Mesothelial cell of epicardium (in vitro differentiated cells): ENCODE results near the gene CUX1. TPM values are rescaled to one million over a fixed set of nuclear protein-coding genes. Genes with fewer than 3 reads are reported as not detected.
"Not testable (repeated sequence)": the region's sequence is repeated elsewhere in the genome, so short reads cannot be mapped to it uniquely, and the experiment has no call there.

Experiments
- DNase-seq, 2 experiments: peaks; one replicate each; pipeline ENCODE4 v3.0.0; 2021; ENCODE audit warnings: low spot score in 2 of 2; ENCODE audit not compliant: unreplicated experiment in 2 of 2
- H3K27ac Mint-ChIP-seq: 2 replicates; pipeline ENCODE4 v1.8.0; 2021; ENCODE audit warnings: mixed read lengths
- H3K27me3 Mint-ChIP-seq: 2 replicates; pipeline ENCODE4 v1.8.0; 2021; ENCODE audit warnings: low read depth, mixed read lengths
- H3K36me3 Mint-ChIP-seq: 2 replicates; pipeline ENCODE4 v1.8.0; 2021; ENCODE audit warnings: mixed read lengths
- H3K4me1 Mint-ChIP-seq: 2 replicates; pipeline ENCODE4 v1.8.0; 2021; ENCODE audit warnings: mixed read lengths
- H3K4me3 Mint-ChIP-seq: 2 replicates; pipeline ENCODE4 v1.8.0; 2021; ENCODE audit warnings: mild to moderate bottlenecking, moderate library complexity, mixed read lengths
- H3K9me3 Mint-ChIP-seq: 2 replicates; pipeline ENCODE4 v1.8.0; 2021; ENCODE audit warnings: mixed read lengths
- CTCF ChIP-seq: fragments of 200-600 bp; sonication (generic); IDR thresholded peaks from one replicate; pipeline ENCODE4 v1.5.0; 2021; ENCODE audit warnings: antibody characterized with exemption; ENCODE audit not compliant: unreplicated experiment
- total RNA-seq: library from RNA; stranded (reverse); gene quantifications from 3 replicates; pipeline ENCODE4 v1.2.1, GENCODE V29; 2021

The CUX1 gene
- total RNA-seq, 1 donor from 2014 or later = 158 TPM

DNA sequence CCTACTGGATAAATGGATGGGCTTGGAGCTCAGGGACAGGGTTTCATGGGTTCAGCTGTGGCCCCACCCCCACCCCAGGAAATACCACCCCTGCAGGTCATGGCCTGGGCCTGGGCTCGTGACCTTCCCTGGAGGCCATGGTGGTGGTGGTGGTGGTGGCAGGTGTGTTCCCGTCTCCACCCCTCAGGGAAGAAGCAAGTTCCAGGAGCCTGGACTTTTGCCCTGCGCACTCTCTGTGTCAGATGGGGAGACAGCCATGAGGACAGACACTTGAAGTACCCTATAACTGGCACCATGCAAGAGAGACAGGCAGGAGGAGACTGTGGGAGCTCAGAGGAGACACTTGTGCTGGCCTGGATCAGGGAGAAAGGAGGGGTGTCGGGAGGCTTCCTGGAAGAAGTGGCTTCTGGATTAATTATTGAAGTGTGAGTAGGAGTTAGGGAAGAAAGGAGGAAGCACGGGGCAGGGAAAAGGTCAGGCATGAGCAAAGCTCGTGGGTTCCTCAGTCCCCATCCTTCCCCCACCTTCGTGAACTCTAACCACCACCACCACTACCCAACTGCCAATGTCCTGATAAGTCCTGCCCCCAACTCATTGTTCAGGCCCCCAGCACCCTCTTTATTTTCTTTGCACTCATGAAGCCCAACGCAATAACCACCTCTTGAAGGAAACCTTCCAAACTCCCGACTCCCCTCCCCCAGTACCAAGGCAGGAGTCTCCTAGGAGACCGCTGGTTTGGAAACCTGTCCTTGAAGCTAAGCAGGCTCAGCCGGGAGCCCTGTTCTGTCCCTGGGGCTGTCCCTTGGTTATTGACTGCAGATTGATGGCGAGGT lies 478.1 kb downstream of the CUX1 start:
- Mint-ChIP-seq H3K36me3 (no peaks in the 10 kb centered on the region), H3K27ac (no peak overlapping the region), H3K27me3 (peaks cover 1% of the 10 kb centered on the region), H3K9me3 (no peaks in the 10 kb centered on the region), H3K4me3 (no peak overlapping the region), H3K4me1 (peaks cover 11% of the 10 kb centered on the region)
- DNase-seq = peak in 1 of 2 experiments; percentile 12
- TF ChIP-seq CTCF = no peak

- no peak for DNase-seq
- Mint-ChIP-seq H3K27me3 (peaks cover 1% of the 10 kb centered on the region), H3K36me3 (no peaks in the 10 kb centered on the region), H3K9me3 (no peaks in the 10 kb centered on the region), H3K27ac (no peak overlapping the region), H3K4me3 (no peak overlapping the region), H3K4me1 (peaks cover 11% of the 10 kb centered on the region)
- no peak for TF ChIP-seq CTCF
Measured at GRCh38 chr7:102296179-102296438, 478.7 kb downstream of the CUX1 start.

DNA sequence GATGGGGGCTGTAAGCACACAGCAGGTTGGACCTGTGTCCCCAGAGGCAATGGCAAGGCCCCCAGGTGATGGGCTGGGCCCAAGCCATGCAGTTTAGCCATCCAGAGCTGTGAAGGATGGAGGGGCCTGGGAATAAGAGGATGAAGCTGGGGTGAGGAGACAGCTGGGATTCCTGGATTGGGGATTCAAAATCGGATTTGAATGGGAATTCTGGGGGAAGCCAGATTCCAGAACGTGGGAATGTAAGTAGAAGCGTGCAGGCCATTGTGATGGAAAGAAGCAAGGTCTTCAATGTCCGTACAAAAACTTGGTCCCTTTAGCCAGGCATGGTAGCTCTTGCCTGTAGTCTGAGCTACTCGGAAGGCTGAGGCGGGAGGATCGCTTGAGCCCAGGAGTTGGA lies 479.1 kb downstream of the CUX1 start:
- Mint-ChIP-seq H3K36me3 (no peaks in the 10 kb centered on the region), H3K27ac (no peak overlapping the region), H3K4me3 (no peak overlapping the region), H3K9me3 (no peaks in the 10 kb centered on the region), H3K4me1 (peaks cover 8% of the 10 kb centered on the region), H3K27me3 (peaks cover 2% of the 10 kb centered on the region)
- TF ChIP-seq CTCF = no peak
- no peak for DNase-seq

DNA sequence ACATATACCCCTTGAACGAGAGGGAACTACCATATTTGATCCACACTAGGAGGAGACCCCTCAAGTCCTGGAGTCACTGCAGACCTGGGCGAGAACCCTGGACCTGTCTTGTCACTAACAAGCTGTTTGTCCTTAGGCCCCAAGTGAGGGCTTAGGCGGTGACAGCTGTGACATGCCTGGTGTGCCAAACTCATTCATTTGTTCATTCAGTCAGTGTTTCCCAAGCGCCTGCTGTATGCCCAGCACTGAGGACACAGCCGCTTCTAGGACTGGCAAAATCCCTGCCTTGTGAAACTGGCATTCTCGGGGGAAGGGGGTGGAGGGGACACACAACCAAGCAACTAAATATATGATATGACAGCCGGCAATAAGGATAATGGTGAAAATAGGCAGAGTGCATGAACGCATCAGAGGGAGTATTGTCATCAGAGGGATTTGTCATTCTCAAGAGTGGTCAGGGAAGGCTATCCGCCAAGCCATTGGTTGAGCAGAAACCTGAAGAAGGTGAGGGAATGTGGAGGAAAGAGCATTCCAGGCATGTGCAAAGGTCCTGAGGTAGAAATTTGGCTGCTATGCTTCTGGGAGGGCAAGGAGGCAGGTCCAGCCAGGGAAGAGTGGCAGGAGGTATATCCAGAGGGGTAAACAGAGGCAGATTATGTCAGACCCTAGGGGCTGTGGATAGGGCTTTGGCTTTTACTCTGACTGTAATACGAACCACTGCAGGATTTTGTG lies 480.2 kb downstream of the CUX1 start:
- H3K9me3 Mint-ChIP-seq = no peaks in the 10 kb centered on the region
- TF ChIP-seq CTCF = no peak
- H3K4me1 Mint-ChIP-seq = peaks cover 4% of the 10 kb centered on the region
- H3K27ac Mint-ChIP-seq = no peak overlapping the region
- H3K27me3 Mint-ChIP-seq = peaks cover 4% of the 10 kb centered on the region
- peaks cover 2% of the 10 kb centered on the region for H3K36me3 Mint-ChIP-seq
- DNase-seq = no peak
- H3K4me3 Mint-ChIP-seq = no peak overlapping the region

DNA sequence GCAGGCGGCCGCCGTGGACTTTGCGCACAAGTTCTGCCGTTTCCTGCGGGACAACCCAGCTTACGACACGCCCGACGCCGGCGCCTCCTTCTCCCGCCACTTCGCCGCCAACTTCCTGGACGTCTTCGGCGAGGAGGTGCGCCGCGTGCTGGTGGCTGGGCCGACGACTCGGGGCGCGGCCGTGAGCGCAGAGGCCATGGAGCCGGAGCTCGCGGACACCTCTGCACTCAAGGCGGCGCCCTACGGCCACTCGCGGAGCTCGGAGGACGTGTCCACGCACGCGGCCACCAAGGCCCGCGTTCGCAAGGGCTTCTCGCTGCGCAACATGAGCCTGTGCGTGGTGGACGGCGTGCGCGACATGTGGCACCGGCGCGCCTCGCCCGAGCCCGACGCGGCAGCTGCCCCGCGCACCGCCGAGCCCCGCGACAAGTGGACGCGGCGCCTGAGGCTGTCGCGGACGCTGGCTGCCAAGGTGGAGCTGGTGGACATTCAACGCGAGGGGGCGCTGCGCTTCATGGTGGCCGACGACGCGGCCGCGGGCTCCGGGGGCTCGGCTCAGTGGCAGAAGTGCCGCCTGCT lies 483.3 kb downstream of the CUX1 start:
- peak in 1 of 2 experiments; percentile 53 for DNase-seq

GRCh38 chr7:102301367-102301766 lies 483.9 kb downstream of the CUX1 start:
- DNase-seq, H3K36me3 Mint-ChIP-seq, H3K4me3 Mint-ChIP-seq, H3K27ac Mint-ChIP-seq, H3K9me3 Mint-ChIP-seq, H3K4me1 Mint-ChIP-seq, H3K27me3 Mint-ChIP-seq: not testable (repeated sequence)

More for the DNA sequence above, 483.3 kb downstream of the CUX1 start:
- no peak overlapping the region for H3K27ac Mint-ChIP-seq
- peaks cover 4% of the 10 kb centered on the region for H3K4me1 Mint-ChIP-seq
- H3K4me3 Mint-ChIP-seq = no peak overlapping the region
- peak; percentile 62 for TF ChIP-seq CTCF
- no peaks in the 10 kb centered on the region for H3K9me3 Mint-ChIP-seq
- peaks cover 2% of the 10 kb centered on the region for H3K36me3 Mint-ChIP-seq
- H3K27me3 Mint-ChIP-seq = peaks cover 4% of the 10 kb centered on the region
